Heart left ventricle (tissue), 13 donors: ENCODE measurements around the gene GM2A.
"Not testable (repeated sequence)": the region's sequence is repeated elsewhere in the genome, so short reads cannot be mapped to it uniquely, and the experiment has no call there.

Experiments used
- CTCF ChIP-seq, 12 donors: fragments of 200-600 bp; sonication (generic) in 4 of 12; IDR thresholded peaks; one replicate each; pipeline versions ENCODE4 v1.5.0 to v1.8.0; 2018 to 2022; ENCODE audit warnings: antibody characterized with exemption in 12 of 12, mild to moderate bottlenecking in 5 of 12
- POLR2A ChIP-seq, 2 donors: fragments of 450-650 bp; IDR thresholded peaks; one replicate each; pipeline ENCODE4 v1.6.1; 2017; ENCODE audit warnings: antibody characterized with exemption in 2 of 2, mild to moderate bottlenecking in 2 of 2, moderate library complexity in 2 of 2
- donor health status: ischemic (EF 13 %, LVEDD 7.1; RV severe dilation, severe dysfunction).
- donor health status: DM: no; HTN: yes; CAD: no.
- donor health status: DM: no; HTN: no; CAD: no.
- donor health status: ischemic (EF 25% LVEDD 6.9; RV normal size, moderate dysfunction).
- donor health status: ischemic (EF 25% LVEDD 5.7; RV mildly dilated, moderate dysfunction).
- donor health status: ischemic (EF 35%, LVEDD 5.7; RV mildly dilated, moderate dysfunction).
- donor health status: nonischemic (EF 11% LVEDD 7.7; RV severe dilation, severe dysfunction).
- donor health status: DM: yes; HTN: yes; CAD: no.
- donor health status: PGD.
- donor health status: ischemic (EF 29% LVEDD 5.4; RV normal size, mild dysfunction).
- donor health status: nonischemic (EF 23%, LVEDD 6.1; RV moderate dilation, normal function).

GRCh38 chr5:151235239-151235571 is 17.8 kb upstream of the GM2A start:
- not testable (repeated sequence) for TF ChIP-seq CTCF, POLR2A (IDR thresholded peaks at IDR 0.05)
